ENCODE measurements around the gene PLA2G6. TPM values are rescaled to one million over a fixed set of nuclear protein-coding genes. Genes with fewer than 3 reads are reported as not detected.

Gene PLA2G6
- total RNA-seq, 2 donors from 2014 or later: 24.1 to 38.5 TPM

- no peaks in the 10 kb centered on the region for H3K9me3 ChIP-seq
- H3K27ac ChIP-seq: no peak overlapping the region
- no peak overlapping the region for H3K4me3 ChIP-seq
- intact Hi-C loops (cut with DNase I): no loop called here
- DNase-seq: no peak
- H3K4me1 ChIP-seq: peaks cover 16% of the 10 kb centered on the region
- H3K27me3 ChIP-seq: no peaks in the 10 kb centered on the region
- no peaks in the 10 kb centered on the region for H3K36me3 ChIP-seq
- no peak for TF ChIP-seq CTCF (IDR thresholded peaks at IDR 0.05)
- no peak overlapping the region for H3K9ac ChIP-seq (ENCODE audit: low read depth in 2 of 2, low read length in 2 of 2)
These were observed 39.8 kb upstream of the PLA2G6 start for GRCh38 chr22:38221407-38221806.

GRCh38 chr22:38220653-38221386, 39.2 kb upstream of the PLA2G6 start:
- Histone ChIP-seq H3K27me3 (no peaks in the 10 kb centered on the region), H3K4me3 (no peak overlapping the region), H3K9me3 (no peaks in the 10 kb centered on the region), H3K27ac (peak overlapping the region; percentile 73), H3K4me1 (peaks cover 16% of the 10 kb centered on the region), H3K9ac (ENCODE audit: low read depth in 2 of 2, low read length in 2 of 2) (no peak overlapping the region), H3K36me3 (no peaks in the 10 kb centered on the region)
- DNase-seq: no peak
- intact Hi-C loops (cut with DNase I): no loop called here
- TF ChIP-seq CTCF (IDR thresholded peaks at IDR 0.05): no peak

- H3K27me3 ChIP-seq: no peaks in the 10 kb centered on the region
- DNase-seq: no peak
- no peak for TF ChIP-seq CTCF (IDR thresholded peaks at IDR 0.05)
- no peaks in the 10 kb centered on the region for H3K9me3 ChIP-seq
- intact Hi-C loops (cut with DNase I): no loop called here
- peak overlapping the region; percentile 73 for H3K27ac ChIP-seq
- H3K4me1 ChIP-seq: peaks cover 16% of the 10 kb centered on the region
- no peak overlapping the region for H3K4me3 ChIP-seq
- no peak overlapping the region for H3K9ac ChIP-seq (ENCODE audit: low read depth in 2 of 2, low read length in 2 of 2)
- no peaks in the 10 kb centered on the region for H3K36me3 ChIP-seq
These were observed 38.5 kb upstream of the PLA2G6 start for GRCh38 chr22:38220163-38220562.

GRCh38 chr22:38219632-38220031, 38.0 kb upstream of the PLA2G6 start:
- DNase-seq: no peak
- peaks cover 16% of the 10 kb centered on the region for H3K4me1 ChIP-seq
- intact Hi-C loops (cut with DNase I): no loop called here
- H3K27me3 ChIP-seq: no peaks in the 10 kb centered on the region
- H3K9ac ChIP-seq (ENCODE audit: low read depth in 2 of 2, low read length in 2 of 2): peak overlapping the region; percentile 24 to 26
- peak overlapping the region; percentile 73 for H3K27ac ChIP-seq
- no peak overlapping the region for H3K4me3 ChIP-seq
- TF ChIP-seq CTCF (IDR thresholded peaks at IDR 0.05): no peak
- H3K9me3 ChIP-seq: no peaks in the 10 kb centered on the region
- H3K36me3 ChIP-seq: no peaks in the 10 kb centered on the region

GRCh38 chr22:38218661-38219622, 37.3 kb upstream of the PLA2G6 start:
- intact Hi-C loops (cut with DNase I): no loop called here
- TF ChIP-seq CTCF (IDR thresholded peaks at IDR 0.05): no peak
- DNase-seq: peak; percentile 85
- Histone ChIP-seq H3K4me1 (peaks cover 16% of the 10 kb centered on the region), H3K9ac (ENCODE audit: low read depth in 2 of 2, low read length in 2 of 2) (peak overlapping the region; percentile 37 to 67), H3K36me3 (no peaks in the 10 kb centered on the region), H3K27ac (peak overlapping the region; percentile 73), H3K27me3 (no peaks in the 10 kb centered on the region), H3K9me3 (no peaks in the 10 kb centered on the region), H3K4me3 (no peak overlapping the region)

Data from colonic mucosa (tissue), 4 donors.